ENCODE measurements around the gene BMAL1. TPM values are rescaled to one million over a fixed set of nuclear protein-coding genes. Genes with fewer than 3 reads are reported as not detected.
A peak's percentile ranks its signal among the peaks of the same experiment; 100 is the strongest.

Gene BMAL1
- total and polyA plus RNA-seq, 7 donors: 7.4 to 35.4 (median 28.2) TPM

DNA sequence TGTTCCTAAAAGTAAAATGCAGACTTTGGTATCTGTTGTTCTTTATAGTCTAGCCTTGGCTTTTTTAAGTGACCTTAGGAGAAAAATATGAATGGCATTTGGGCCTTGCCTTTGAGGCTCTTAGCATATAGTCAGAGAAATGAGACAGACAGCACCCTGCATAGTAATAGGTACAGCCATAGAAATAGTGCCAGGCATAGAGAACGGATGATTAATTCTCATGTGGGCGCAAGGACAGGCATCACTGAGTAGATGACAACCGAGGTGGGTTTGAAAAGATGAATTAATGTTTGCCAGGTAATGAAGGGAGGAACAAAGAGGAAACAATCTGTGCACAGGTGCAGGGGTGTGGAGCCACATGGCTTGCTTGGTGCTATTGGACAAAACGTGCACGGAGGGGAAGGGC lies 90.5 kb downstream of the BMAL1 start:
- intact Hi-C loops (cut with DNase I): no loop called here
- H3K9me3 ChIP-seq: no peaks in the 10 kb centered on the region
- H3K4me3 ChIP-seq: no peak overlapping the region
- DNase-seq: no peak
- TF ChIP-seq CTCF (IDR thresholded peaks at IDR 0.05): no peak
- no peaks in the 10 kb centered on the region for H3K4me1 ChIP-seq
- no peak overlapping the region for H3K27ac ChIP-seq
- peaks cover 15 to 98% of the 10 kb centered on the region in 2 donors for H3K36me3 ChIP-seq (ENCODE audit: insufficient read depth in 1 of 2, low read depth in 1 of 2)
- no peak for ATAC-seq
- WGBS, 3 donors: 76 to 81% (median 79%) methylated on average over 5 of the region's 5 CpGs
- H3K27me3 ChIP-seq (ENCODE audit: insufficient read depth in 3 of 3, low read length in 2 of 3): no peaks in the 10 kb centered on the region

- intact Hi-C loops (cut with DNase I): no loop called here
- no peaks in the 10 kb centered on the region for H3K9me3 ChIP-seq
- no peaks in the 10 kb centered on the region for H3K4me1 ChIP-seq
- no peak for TF ChIP-seq CTCF (IDR thresholded peaks at IDR 0.05)
- DNase-seq: no peak
- H3K36me3 ChIP-seq (ENCODE audit: insufficient read depth in 1 of 2, low read depth in 1 of 2): peaks cover 13 to 100% of the 10 kb centered on the region in 2 donors
- H3K27me3 ChIP-seq (ENCODE audit: insufficient read depth in 3 of 3, low read length in 2 of 3): no peaks in the 10 kb centered on the region
- no peak for ATAC-seq
- WGBS, 3 donors: 92 to 97% (median 97%) methylated on average over 2 of the region's 2 CpGs
- H3K4me3 ChIP-seq: no peak overlapping the region
- H3K27ac ChIP-seq: no peak overlapping the region
These were observed 95.6 kb downstream of the BMAL1 start for GRCh38 chr11:13373216-13373615.

GRCh38 chr11:13375798-13376197 lies 98.2 kb downstream of the BMAL1 start:
- Histone ChIP-seq H3K27me3 (ENCODE audit: insufficient read depth in 3 of 3, low read length in 2 of 3) (no peaks in the 10 kb centered on the region), H3K36me3 (ENCODE audit: insufficient read depth in 1 of 2, low read depth in 1 of 2) (peaks cover 12 to 100% of the 10 kb centered on the region in 2 donors), H3K9me3 (no peaks in the 10 kb centered on the region), H3K4me3 (no peak overlapping the region), H3K4me1 (no peaks in the 10 kb centered on the region), H3K27ac (no peak overlapping the region)
- intact Hi-C loops (cut with DNase I): no loop called here
- TF ChIP-seq CTCF (IDR thresholded peaks at IDR 0.05): no peak
- ATAC-seq: peak in 1 of 4 donors; percentile 19
- no peak for DNase-seq

- H3K36me3 ChIP-seq (ENCODE audit: insufficient read depth in 1 of 2, low read depth in 1 of 2): peaks cover 12 to 100% of the 10 kb centered on the region in 2 donors
- DNase-seq: no peak
- intact Hi-C loops (cut with DNase I): no loop called here
- H3K27me3 ChIP-seq (ENCODE audit: insufficient read depth in 3 of 3, low read length in 2 of 3): no peaks in the 10 kb centered on the region
- no peaks in the 10 kb centered on the region for H3K9me3 ChIP-seq
- H3K4me1 ChIP-seq: no peaks in the 10 kb centered on the region
- WGBS, 3 donors: 71 to 78% (median 73%) methylated on average over 5 of the region's 5 CpGs
- peak in 2 of 4 donors; percentile 19 to 35 for ATAC-seq
- no peak for TF ChIP-seq CTCF (IDR thresholded peaks at IDR 0.05)
- no peak overlapping the region for H3K4me3 ChIP-seq
- no peak overlapping the region for H3K27ac ChIP-seq
These were observed 98.8 kb downstream of the BMAL1 start for GRCh38 chr11:13376402-13376801.

DNA sequence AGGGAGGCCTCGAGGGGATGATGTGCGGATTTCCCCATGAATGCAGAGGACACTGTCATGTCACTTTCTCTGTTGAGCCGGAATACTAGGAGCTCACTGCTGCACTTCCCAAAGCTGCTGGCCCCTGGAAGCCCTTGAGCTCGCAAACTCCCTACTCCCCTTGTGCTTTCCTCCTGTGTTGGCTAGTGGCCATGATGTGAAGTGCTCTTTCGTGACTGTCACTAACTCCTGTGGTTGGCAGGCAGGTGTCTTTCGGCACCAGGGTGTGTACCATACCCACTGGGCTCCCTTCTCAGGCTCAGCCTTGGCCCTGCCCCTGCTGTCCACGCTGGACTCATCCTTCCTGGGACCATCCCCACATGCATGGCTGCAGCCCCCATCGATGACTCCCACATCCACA lies 99.2 kb downstream of the BMAL1 start:
- no peak for TF ChIP-seq CTCF (IDR thresholded peaks at IDR 0.05)
- intact Hi-C loops (cut with DNase I): no loop called here
- peak in 1 of 4 donors; percentile 17 for ATAC-seq
- no peak for DNase-seq
- peaks cover 12 to 100% of the 10 kb centered on the region in 2 donors for H3K36me3 ChIP-seq (ENCODE audit: insufficient read depth in 1 of 2, low read depth in 1 of 2)
- H3K4me1 ChIP-seq: no peaks in the 10 kb centered on the region
- H3K27me3 ChIP-seq (ENCODE audit: insufficient read depth in 3 of 3, low read length in 2 of 3): no peaks in the 10 kb centered on the region
- no peaks in the 10 kb centered on the region for H3K9me3 ChIP-seq
- no peak overlapping the region for H3K27ac ChIP-seq
- no peak overlapping the region for H3K4me3 ChIP-seq
- WGBS, 3 donors: 93 to 96% (median 95%) methylated on average over 8 of the region's 8 CpGs
